NT2/D1 (cell line): ENCODE measurements around the gene ITGAL.

Experiments used
- DNase-seq: peaks from one replicate; pipeline ENCODE4 v3.0.0-alpha.2; 2011; ENCODE audit warnings: low read depth, low spot score
- H3K27me3 ChIP-seq: 2 replicates; pipeline ENCODE4 v1.6.0; 2011; ENCODE audit warnings: mild to moderate bottlenecking; ENCODE audit not compliant: insufficient read length, insufficient read depth
- H3K36me3 ChIP-seq: 2 replicates; pipeline ENCODE4 v1.6.1; 2011; ENCODE audit warnings: mild to moderate bottlenecking, low read length, mixed read lengths; ENCODE audit not compliant: insufficient read depth, insufficient read length
- H3K4me1 ChIP-seq: 2 replicates; pipeline ENCODE4 v1.5.1; 2011; ENCODE audit not compliant: insufficient read depth, insufficient read length
- H3K4me3 ChIP-seq: 2 replicates; pipeline ENCODE4 v1.5.1; 2011; ENCODE audit warnings: low read depth; ENCODE audit not compliant: insufficient read length
- H3K9ac ChIP-seq: 2 replicates; pipeline ENCODE4 v1.6.0; 2011; ENCODE audit warnings: low read depth; ENCODE audit not compliant: insufficient read length
- H3K9me3 ChIP-seq: 2 replicates; pipeline ENCODE4 v1.5.1; 2011; ENCODE audit warnings: mild to moderate bottlenecking, low read length; ENCODE audit not compliant: insufficient read depth
- SUZ12 ChIP-seq: IDR thresholded peaks from 2 replicates; pipeline ENCODE4 v1.6.1; 2011; ENCODE audit not compliant: insufficient read length, insufficient read depth; ENCODE audit errors: extremely low read depth
- YY1 ChIP-seq: IDR thresholded peaks from 2 replicates; pipeline ENCODE4 v1.6.1; 2011; ENCODE audit not compliant: insufficient read length, insufficient read depth
- ZNF274 ChIP-seq: IDR thresholded peaks from 2 replicates; pipeline ENCODE4 v1.6.1; 2011; ENCODE audit warnings: mild to moderate bottlenecking, low read depth, low read length

Gene ITGAL

DNA sequence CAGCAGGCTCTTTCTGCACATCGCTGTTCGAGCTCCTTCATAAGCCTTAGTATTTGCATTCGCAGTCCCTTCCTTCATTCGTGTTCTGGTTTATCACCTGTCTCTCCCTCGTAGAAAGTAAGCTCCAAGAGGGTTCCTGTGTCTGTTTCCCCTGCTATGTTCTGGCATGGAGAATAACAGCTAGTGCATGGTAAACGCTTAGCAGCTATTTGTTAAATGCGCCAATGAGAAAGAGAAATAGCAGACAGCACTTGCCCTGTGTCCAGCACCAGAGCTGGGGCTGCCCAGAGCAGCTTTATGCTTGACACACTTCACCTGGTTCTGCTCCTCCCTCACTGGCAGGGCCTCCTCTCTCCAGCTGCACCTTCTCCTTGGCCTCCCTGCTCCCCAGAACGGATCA lies 93.4 kb downstream of the ITGAL start:
- H3K27me3 ChIP-seq = no peaks in the 10 kb centered on the region
- H3K4me3 ChIP-seq = no peak overlapping the region
- no peak overlapping the region for H3K9ac ChIP-seq
- no peaks in the 10 kb centered on the region for H3K36me3 ChIP-seq
- TF ChIP-seq YY1 = no peak
- no peak for TF ChIP-seq ZNF274
- no peak for TF ChIP-seq SUZ12
- DNase-seq = no peak
- peaks cover 6% of the 10 kb centered on the region for H3K4me1 ChIP-seq
- no peaks in the 10 kb centered on the region for H3K9me3 ChIP-seq

DNA sequence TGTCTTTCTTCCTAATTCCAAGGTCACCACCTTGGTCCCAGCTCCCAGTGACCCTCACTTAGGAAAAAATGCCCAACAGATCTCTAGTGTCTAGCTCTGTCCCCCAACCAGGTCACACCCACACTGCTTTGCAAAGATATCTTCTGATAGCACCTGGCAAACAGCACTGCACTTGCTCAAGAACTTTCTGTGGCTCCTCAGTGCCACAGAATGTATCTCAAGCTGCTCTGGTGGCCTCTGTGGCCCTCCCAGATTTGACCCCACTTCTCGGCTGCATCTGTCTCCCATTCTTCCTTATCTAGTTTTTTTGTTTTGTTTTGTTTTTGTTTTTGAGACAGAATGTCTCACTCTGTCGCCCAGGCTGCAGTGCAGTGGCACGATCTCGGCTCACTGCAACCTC lies 94.0 kb downstream of the ITGAL start:
- Histone ChIP-seq H3K4me1 (peaks cover 6% of the 10 kb centered on the region), H3K27me3 (no peaks in the 10 kb centered on the region), H3K9ac (no peak overlapping the region), H3K9me3 (no peaks in the 10 kb centered on the region), H3K36me3 (no peaks in the 10 kb centered on the region), H3K4me3 (no peak overlapping the region)
- TF ChIP-seq ZNF274 (no peak), YY1 (no peak), SUZ12 (no peak)
- no peak for DNase-seq

DNA sequence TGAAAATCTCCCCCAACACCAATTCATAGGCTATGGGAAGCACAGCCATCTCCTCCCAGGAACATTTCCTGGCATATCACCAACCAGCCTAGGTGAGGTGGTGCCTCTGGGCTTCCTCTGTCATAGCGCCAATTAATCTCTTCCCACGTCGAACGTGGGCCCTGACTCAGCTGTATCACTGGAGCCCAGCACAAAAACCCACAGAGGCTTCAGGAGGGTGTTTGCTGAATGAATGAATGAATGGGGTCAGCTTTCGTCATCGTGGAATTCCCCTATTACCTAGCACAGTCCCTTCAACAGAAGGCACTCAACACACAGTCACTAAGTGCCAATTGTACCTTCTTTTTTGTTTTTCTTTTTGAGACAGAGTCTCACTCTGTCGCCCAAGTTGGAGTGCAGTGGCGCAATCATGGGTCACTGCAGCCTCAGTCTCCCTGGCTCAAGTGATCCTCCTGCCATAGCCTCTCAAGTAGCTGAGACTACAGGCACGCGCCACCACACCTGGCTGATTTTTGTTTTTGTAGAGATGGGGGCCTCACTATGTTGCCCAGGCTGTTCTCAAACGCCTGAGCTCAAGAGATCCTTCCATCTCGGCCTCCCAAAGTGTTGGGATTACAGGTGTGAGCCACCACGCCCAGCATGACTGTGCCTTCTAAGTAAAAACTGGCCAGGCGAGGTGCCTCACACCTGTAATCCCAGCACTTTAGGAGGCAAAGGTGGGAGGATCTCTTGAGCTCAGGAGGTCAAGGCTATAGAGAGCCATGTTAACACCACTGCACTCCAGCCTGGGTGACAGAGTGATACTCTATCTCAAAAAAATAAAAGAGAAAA lies 94.8 kb downstream of the ITGAL start:
- DNase-seq = no peak
- TF ChIP-seq YY1 (no peak), ZNF274 (no peak), SUZ12 (no peak)
- Histone ChIP-seq H3K9ac (no peak overlapping the region), H3K9me3 (no peaks in the 10 kb centered on the region), H3K4me1 (peaks cover 6% of the 10 kb centered on the region), H3K36me3 (no peaks in the 10 kb centered on the region), H3K27me3 (no peaks in the 10 kb centered on the region), H3K4me3 (no peak overlapping the region)

DNA sequence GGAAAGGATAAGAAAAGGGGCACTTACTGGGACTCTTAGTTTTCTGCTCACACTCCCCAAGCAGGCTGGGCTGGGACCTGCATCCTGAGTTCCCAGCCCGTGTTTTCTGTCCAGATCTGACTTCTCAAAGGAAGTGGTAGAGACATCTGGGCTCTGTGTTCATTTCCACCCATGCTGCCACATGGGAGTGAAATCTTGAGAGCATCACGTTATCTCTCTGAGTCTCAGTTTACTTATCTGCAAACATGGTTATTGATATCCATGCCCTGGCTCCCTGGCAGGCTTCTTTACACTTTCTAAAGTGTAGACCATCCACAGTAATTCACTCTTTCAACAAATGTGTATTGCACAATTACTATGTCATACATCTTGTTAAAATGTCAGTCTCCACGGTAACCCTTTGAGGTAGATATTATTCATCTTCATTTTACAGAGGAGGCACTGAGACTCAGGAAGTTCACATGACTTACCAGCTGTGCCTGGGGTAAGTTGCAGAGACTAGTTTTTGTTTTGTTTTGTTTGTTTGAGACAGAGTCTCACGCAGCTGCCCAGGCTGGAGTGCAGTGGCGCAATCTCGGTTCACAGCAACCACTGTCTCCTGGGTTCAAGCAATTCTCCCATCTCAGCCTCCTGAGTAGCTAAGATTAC lies 95.6 kb downstream of the ITGAL start:
- Histone ChIP-seq H3K4me1 (peaks cover 6% of the 10 kb centered on the region), H3K9ac (no peak overlapping the region), H3K9me3 (no peaks in the 10 kb centered on the region), H3K4me3 (no peak overlapping the region), H3K36me3 (no peaks in the 10 kb centered on the region), H3K27me3 (no peaks in the 10 kb centered on the region)
- TF ChIP-seq SUZ12 (no peak), YY1 (no peak), ZNF274 (no peak)
- DNase-seq = no peak

DNA sequence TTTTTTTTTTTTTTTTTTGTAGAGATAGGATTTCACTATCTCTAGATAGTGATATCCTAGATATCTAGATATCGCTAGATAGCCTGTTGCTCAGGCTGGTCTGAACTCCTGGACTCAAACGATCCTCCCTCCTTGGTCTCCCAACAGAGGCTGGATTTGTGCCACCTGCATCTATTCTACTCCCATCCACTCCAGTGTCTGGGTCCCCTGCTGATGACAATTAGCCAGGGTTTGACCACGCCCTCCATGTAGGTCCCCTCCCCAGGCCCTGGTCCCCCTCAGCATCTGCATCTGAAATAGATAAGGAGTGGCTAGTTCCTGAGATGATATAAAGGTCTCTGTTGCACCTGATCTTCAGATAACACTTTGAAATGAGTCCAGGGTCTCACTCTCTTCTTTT lies 96.7 kb downstream of the ITGAL start:
- Histone ChIP-seq H3K9me3 (no peaks in the 10 kb centered on the region), H3K4me3 (no peak overlapping the region), H3K36me3 (no peaks in the 10 kb centered on the region), H3K4me1 (peaks cover 6% of the 10 kb centered on the region), H3K27me3 (no peaks in the 10 kb centered on the region), H3K9ac (no peak overlapping the region)
- TF ChIP-seq ZNF274 (no peak), SUZ12 (no peak), YY1 (no peak)
- DNase-seq = no peak

DNA sequence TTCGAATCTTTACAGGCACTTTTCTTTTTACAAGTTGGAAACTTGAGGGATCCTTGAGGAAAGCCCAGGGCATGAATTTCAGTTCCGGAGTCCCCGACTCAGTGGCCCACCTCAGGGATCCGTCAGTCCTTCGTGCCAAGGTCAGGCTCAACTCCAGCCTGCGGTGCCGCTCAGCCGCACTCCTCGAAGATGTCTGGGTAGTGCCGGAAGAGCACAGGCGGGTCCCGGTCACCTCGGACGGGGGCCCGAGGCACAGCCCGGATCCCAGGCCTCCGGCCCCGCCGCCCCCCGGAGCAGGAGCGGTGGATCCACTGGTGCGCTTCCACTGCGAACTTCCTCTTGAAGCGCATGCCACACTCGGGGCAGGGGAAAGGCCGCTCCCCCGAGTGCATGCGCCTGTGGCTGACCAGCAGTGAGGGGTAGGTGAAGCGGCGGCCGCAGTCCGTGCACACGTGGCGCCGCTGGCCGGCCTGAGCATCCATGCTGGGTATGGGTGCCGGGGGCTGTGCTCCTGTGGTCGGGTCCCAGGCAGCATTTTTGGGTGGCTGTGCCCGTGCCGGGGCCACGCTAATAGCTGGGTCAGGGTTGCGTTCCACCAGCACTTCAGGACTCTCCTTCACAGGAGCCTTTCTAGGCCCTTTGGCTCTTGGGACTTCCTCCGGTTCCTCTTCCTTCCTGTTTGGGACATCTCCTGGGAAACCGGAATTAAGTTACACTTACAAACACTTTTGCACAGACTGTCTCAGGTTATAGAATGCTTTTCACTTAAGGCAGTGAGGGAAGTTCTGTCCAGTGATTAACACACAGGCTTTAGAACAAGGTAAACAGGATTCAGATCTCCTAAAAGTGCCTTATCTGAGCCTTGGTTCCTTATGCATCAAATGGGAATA lies 97.4 kb downstream of the ITGAL start:
- no peaks in the 10 kb centered on the region for H3K27me3 ChIP-seq
- H3K9me3 ChIP-seq = no peaks in the 10 kb centered on the region
- H3K36me3 ChIP-seq = no peaks in the 10 kb centered on the region
- H3K9ac ChIP-seq = no peak overlapping the region
- H3K4me3 ChIP-seq = no peak overlapping the region
- TF ChIP-seq ZNF274 (no peak), SUZ12 (no peak), YY1 (no peak)
- H3K4me1 ChIP-seq = peaks cover 6% of the 10 kb centered on the region
- no peak for DNase-seq
